Endothelial cell of umbilical vein (primary cell): ENCODE measurements around the gene LTF. TPM values are rescaled to one million over a fixed set of nuclear protein-coding genes. Genes with fewer than 3 reads are reported as not detected.

Source experiments
- BruUV-seq: library from RNA; stranded (reverse); fragments of 400-500 nt; replicated peaks from 2 replicates; lab custom pipeline; 2021; lab: Mats Ljungman, UMichigan
- CTCF ChIA-PET: fragments of 300-600, 350-600 bp; sonication (Branson Sonifier 250); formaldehyde crosslinking; loops from one replicate; lab custom pipeline; 2021; ENCODE audit warnings: antibody characterized with exemption, inconsistent platforms; lab: Charles Lee
- POLR2A ChIA-PET: fragments of 300-600, 350-600 bp; sonication (Branson Sonifier 250); formaldehyde crosslinking; loops from one replicate; lab custom pipeline; 2021; ENCODE audit warnings: antibody characterized with exemption, inconsistent platforms; lab: Charles Lee
- DNase-seq: peaks from one replicate; pipeline ENCODE4 v3.0.0-alpha.2; 2011; ENCODE audit warnings: low read depth, low spot score
- FAIRE-seq: peaks from 2 replicates; lab custom pipeline; 2011; peaks lifted over from hg19 to GRCh38; lab: Jason Lieb, UNC
- H2AFZ ChIP-seq: 2 replicates; pipeline ENCODE4 v1.6.0; 2012; ENCODE audit warnings: low read depth, low read length, control low read depth, inconsistent platforms
- H3K27ac ChIP-seq: 2 replicates; pipeline ENCODE4 v1.5.1; 2011; ENCODE audit warnings: low read depth, mild to moderate bottlenecking, control low read depth, low read length, moderate library complexity; ENCODE audit not compliant: insufficient read depth
- H3K27me3 ChIP-seq, 2 experiments: 2 replicates each; pipeline versions ENCODE4 v1.6.0 to v1.6.1; 2011; ENCODE audit warnings: low read length in 2 of 2, mixed read lengths in 1 of 2; ENCODE audit not compliant: control insufficient read depth in 2 of 2, insufficient read depth in 2 of 2
- H3K36me3 ChIP-seq, 2 experiments: 2 replicates in 1 of 2; 3 replicates in 1 of 2; pipeline ENCODE4 v1.5.1; 2011; ENCODE audit warnings: low read length in 2 of 2, mild to moderate bottlenecking in 1 of 2, moderate library complexity in 1 of 2; ENCODE audit not compliant: control insufficient read depth in 2 of 2, insufficient read depth in 2 of 2; ENCODE audit errors: extremely low read depth in 1 of 2
- H3K4me1 ChIP-seq: 3 replicates; pipeline ENCODE4 v1.5.1; 2011; ENCODE audit warnings: mild to moderate bottlenecking, low read length; ENCODE audit not compliant: control insufficient read depth, insufficient read depth; ENCODE audit errors: extremely low read depth
- H3K4me2 ChIP-seq: 2 replicates; pipeline ENCODE4 v1.6.1; 2011; ENCODE audit warnings: low read length, control low read depth, mixed read lengths; ENCODE audit not compliant: insufficient read depth
- H3K4me3 ChIP-seq, 3 experiments: fragments of 200-600 bp in 1 of 3; sonication (generic), shearing (Covaris generic) in 1 of 3; replicated peaks in 1 of 3; 2 replicates each; pipeline ENCODE4 v1.5.1; 2011 to 2016; ENCODE audit warnings: control low read depth in 3 of 3, low read length in 3 of 3, mild to moderate bottlenecking in 2 of 3, inconsistent platforms in 1 of 3, low read depth in 1 of 3, moderate library complexity in 1 of 3; ENCODE audit not compliant: insufficient read depth in 1 of 3
- H3K79me2 ChIP-seq: 2 replicates; pipeline ENCODE4 v1.6.0; 2012; ENCODE audit warnings: low read length, inconsistent platforms; ENCODE audit not compliant: control insufficient read depth, insufficient read depth
- H3K9ac ChIP-seq: replicated peaks from 2 replicates; pipeline ENCODE3; 2011; ENCODE audit warnings: low read length, control low read depth; ENCODE audit not compliant: insufficient read depth; ENCODE audit errors: extremely low read depth
- H3K9me1 ChIP-seq: replicated peaks from 3 replicates; pipeline ENCODE4 v1.6.0; 2011; ENCODE audit warnings: mild to moderate bottlenecking, low read length; ENCODE audit not compliant: control insufficient read depth, insufficient read depth; ENCODE audit errors: extremely low read depth
- H3K9me3 ChIP-seq: replicated peaks from 2 replicates; pipeline ENCODE4 v1.5.1; 2012; ENCODE audit warnings: low read length, inconsistent platforms; ENCODE audit not compliant: control insufficient read depth, insufficient read depth
- H4K20me1 ChIP-seq: replicated peaks from 2 replicates; pipeline ENCODE3; 2011; ENCODE audit warnings: mild to moderate bottlenecking, low read length; ENCODE audit not compliant: control insufficient read depth, insufficient read depth; ENCODE audit errors: extremely low read depth
- CTCF ChIP-seq, 2 donors: IDR thresholded peaks; 1 replicate in 1 of 2; 2 replicates in 1 of 2; pipeline ENCODE4 v1.5.1; 2011; ENCODE audit warnings: low read length in 2 of 2, mild to moderate bottlenecking in 2 of 2, moderate library complexity in 2 of 2, control low read depth in 1 of 2, inconsistent platforms in 1 of 2, low read depth in 1 of 2; ENCODE audit not compliant: insufficient read depth in 1 of 2; ENCODE audit errors: extremely low read depth in 1 of 2
- EZH2 ChIP-seq: IDR thresholded peaks from 2 replicates; pipeline ENCODE4 v1.6.1; 2012; ENCODE audit warnings: borderline replicate concordance, low read depth, mild to moderate bottlenecking, moderate library complexity, low read length, inconsistent platforms; ENCODE audit not compliant: severe bottlenecking
- FOS ChIP-seq: IDR thresholded peaks from 2 replicates; pipeline ENCODE4 v1.6.1; 2011; ENCODE audit warnings: mild to moderate bottlenecking, low read length, moderate library complexity, borderline replicate concordance; ENCODE audit not compliant: insufficient read depth
- GATA2 ChIP-seq: IDR thresholded peaks from 2 replicates; pipeline ENCODE4 v1.7.0; 2011; ENCODE audit warnings: low read depth, mild to moderate bottlenecking, moderate library complexity, mixed read lengths, low read length; ENCODE audit not compliant: insufficient read length, insufficient read depth
- JUN ChIP-seq: IDR thresholded peaks from 2 replicates; pipeline ENCODE4 v1.6.1; 2011; ENCODE audit warnings: borderline replicate concordance, low read depth; ENCODE audit not compliant: insufficient read length, insufficient read depth
- MYC ChIP-seq: IDR thresholded peaks from one replicate; pipeline ENCODE4 v1.6.1; 2011; ENCODE audit warnings: mild to moderate bottlenecking, low read depth, low read length
- POLR2A ChIP-seq: IDR thresholded peaks from 2 replicates; pipeline ENCODE4 v1.6.1; 2012; ENCODE audit warnings: low read depth, mild to moderate bottlenecking, control low read depth, low read length
- POLR2AphosphoS5 ChIP-seq: IDR thresholded peaks from 2 replicates; pipeline ENCODE4 v1.6.1; 2012; ENCODE audit warnings: low read depth, mild to moderate bottlenecking, control low read depth, low read length, moderate library complexity; ENCODE audit not compliant: insufficient read depth
- dilution Hi-C: fragments of 300-500 bp; cut with MboI; formaldehyde crosslinking; loops from one replicate; pipeline ENCODE4 v1.15.0; 2019; ENCODE audit warnings: low sequenced_read_pairs; ENCODE audit not compliant: extremely low pct_ligation_motif_present
- intact Hi-C: fragments of 100-400 bp; cut with micrococcal nuclease; formaldehyde crosslinking; loops from one replicate; pipeline ENCODE4 v1.10.0; 2022
- polyA plus RNA-seq, 4 experiments: library from polyadenylated mRNA; depleted of rRNA in 3 of 4; stranded (reverse) in 3 of 4; unstranded in 1 of 4; fragments of >200 nt; gene quantifications; 2 replicates each; pipeline versions ENCODE4 v1.2.1 to v1.2.3, GENCODE V29; 2011 to 2012; ENCODE audit warnings: missing spikeins in 1 of 4
- total RNA-seq: library from RNA; stranded (reverse); gene quantifications from 2 replicates; pipeline ENCODE4 v1.2.3, GENCODE V29; 2021
- TF ChIP-seq, protein P1 (sequence below): IDR thresholded peaks from 2 replicates; pipeline ENCODE4 v1.6.1; 2011; ENCODE audit not compliant: insufficient read depth, insufficient read length

Gene LTF
- total and polyA plus RNA-seq, 2 donors (not counting 3 experiments of a cell fraction or from before 2014, with no cell fraction given), result not detected

DNA sequence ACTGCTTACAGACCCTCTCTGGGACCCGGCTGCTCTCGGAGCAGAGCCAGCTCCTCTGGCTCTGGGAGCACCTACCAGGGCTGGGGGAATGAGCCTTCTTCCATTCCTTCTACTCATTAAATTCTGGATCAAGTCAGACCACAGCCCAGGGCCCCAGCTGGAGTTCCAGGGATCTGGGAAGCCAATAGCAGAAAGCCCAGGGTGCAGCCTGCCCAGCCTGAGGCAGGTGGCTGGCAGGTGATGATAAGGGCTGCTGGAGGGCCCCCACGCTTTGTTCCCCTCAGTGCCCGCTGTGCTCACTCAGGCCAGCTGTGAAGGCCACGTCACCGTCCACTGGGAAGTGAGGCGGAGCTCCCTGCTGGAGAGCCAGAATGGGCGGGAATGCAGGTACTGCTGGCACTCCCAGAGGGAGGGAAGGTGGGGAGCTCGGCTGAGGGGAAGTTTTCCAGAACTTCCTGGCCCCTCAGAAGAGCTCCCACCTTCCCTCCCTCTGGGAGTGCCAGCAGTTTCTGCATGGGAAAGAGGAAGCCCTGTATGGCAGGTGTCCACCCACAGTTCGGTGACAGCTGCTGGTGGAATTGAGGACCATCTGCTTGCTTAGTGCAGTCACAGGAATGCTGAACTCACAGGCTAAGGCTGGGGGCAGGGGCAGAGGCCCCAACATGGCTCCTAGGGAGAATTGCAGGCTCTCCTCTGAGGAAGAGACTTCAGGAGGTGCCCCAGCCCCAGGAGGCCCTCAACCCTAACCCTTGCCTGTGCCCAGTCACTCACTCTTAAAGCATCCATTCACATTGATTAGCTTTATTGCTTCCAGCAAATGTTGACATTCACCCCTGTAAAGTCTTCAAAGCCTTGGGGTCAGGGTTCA is 20.4 kb upstream of the LTF start:
- no peaks in the 10 kb centered on the region for H3K9me1 ChIP-seq
- dilution Hi-C loops (no loop called here), intact Hi-C loops (loop anchor here (10.0 kb wide), 1 partner anchor 410 kb away; no protein-coding TSS in a partner anchor)
- H2AFZ ChIP-seq, result no peak overlapping the region
- H3K27me3 ChIP-seq, result peaks cover 2 to 6% of the 10 kb centered on the region in 2 experiments
- H3K4me1 ChIP-seq, result peaks cover 2% of the 10 kb centered on the region
- no peak overlapping the region for H3K9ac ChIP-seq
- no peaks in the 10 kb centered on the region for H4K20me1 ChIP-seq
- no peak for DNase-seq
- CTCF ChIA-PET, result interaction anchor here (2.0 to 3.2 kb wide), 2 partner anchors 73 to 144 kb away, joined by 10 to 17 read pairs; no protein-coding TSS in a partner anchor
- FAIRE-seq, result no peak
- H3K27ac ChIP-seq, result no peak overlapping the region
- H3K36me3 ChIP-seq, result no peaks in the 10 kb centered on the region
- H3K79me2 ChIP-seq, result no peaks in the 10 kb centered on the region
- TF ChIP-seq POLR2AphosphoS5 (no peak), MYC (no peak), FOS (no peak), JUN (no peak), CTCF (IDR thresholded peaks at IDR 0.05; ENCODE audit: extremely low read depth in 1 of 2, insufficient read depth in 1 of 2, low read depth in 1 of 2, low read length in 2 of 2) (no peak), POLR2A (no peak), GATA2 (no peak), EZH2 (no peak)
- TF ChIP-seq, protein P1, sequence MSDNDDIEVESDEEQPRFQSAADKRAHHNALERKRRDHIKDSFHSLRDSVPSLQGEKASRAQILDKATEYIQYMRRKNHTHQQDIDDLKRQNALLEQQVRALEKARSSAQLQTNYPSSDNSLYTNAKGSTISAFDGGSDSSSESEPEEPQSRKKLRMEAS, result no peak
- no peak overlapping the region for H3K4me2 ChIP-seq
- H3K4me3 ChIP-seq, result no peak overlapping the region
- H3K9me3 ChIP-seq, result no peaks in the 10 kb centered on the region
- no TSS peak for BruUV-seq
- POLR2A ChIA-PET, result interaction anchor here (0.6 kb wide), 1 partner anchor 19 kb away, joined by 3 read pairs; no protein-coding TSS in a partner anchor
